Mesenchymal stem cell (in vitro differentiated cells and primary cell): ENCODE data around the gene MYLK3.
A peak's percentile ranks its signal among the peaks of the same experiment; 100 is the strongest.

Experiments used
- DNase-seq: peaks from one replicate; pipeline ENCODE4 v3.0.0-alpha.2; 2013
- H2AFZ ChIP-seq: one replicate; pipeline ENCODE4 v1.6.1; 2013; ENCODE audit warnings: low read depth, mild to moderate bottlenecking, control low read depth, inconsistent platforms, low read length, moderate library complexity
- H2AK5ac ChIP-seq: 2 replicates; pipeline ENCODE4 v1.6.1; 2013; ENCODE audit warnings: low read length, moderate library complexity, mild to moderate bottlenecking, inconsistent platforms; ENCODE audit not compliant: severe bottlenecking
- H2BK120ac ChIP-seq: one replicate; pipeline ENCODE4 v1.6.1; 2013; ENCODE audit warnings: low read depth, mild to moderate bottlenecking, inconsistent platforms, low read length, moderate library complexity
- H2BK12ac ChIP-seq, 2 experiments: one replicate each; pipeline ENCODE4 v1.6.1; 2013; ENCODE audit warnings: inconsistent platforms in 2 of 2, low read length in 2 of 2, mild to moderate bottlenecking in 2 of 2, moderate library complexity in 2 of 2, control low read depth in 1 of 2
- H2BK15ac ChIP-seq: one replicate; pipeline ENCODE4 v1.6.1; 2013; ENCODE audit warnings: mild to moderate bottlenecking, low read depth, inconsistent platforms; ENCODE audit not compliant: poor library complexity, severe bottlenecking
- H2BK5ac ChIP-seq: 2 replicates; pipeline ENCODE4 v1.6.1; 2013; ENCODE audit warnings: low read depth, mild to moderate bottlenecking, low read length, control low read depth, inconsistent platforms; ENCODE audit not compliant: poor library complexity, severe bottlenecking
- H3K14ac ChIP-seq, 2 experiments: one replicate each; pipeline ENCODE4 v1.6.1; 2013; ENCODE audit warnings: inconsistent platforms in 2 of 2, low read length in 2 of 2, control low read depth in 1 of 2, mild to moderate bottlenecking in 1 of 2, moderate library complexity in 1 of 2
- H3K18ac ChIP-seq, 2 experiments: one replicate each; pipeline ENCODE4 v1.6.1; 2013; ENCODE audit warnings: inconsistent platforms in 2 of 2, low read length in 2 of 2, control low read depth in 1 of 2, low read depth in 1 of 2, mild to moderate bottlenecking in 1 of 2
- H3K23ac ChIP-seq, 2 experiments: one replicate each; pipeline ENCODE4 v1.6.1; 2013; ENCODE audit warnings: inconsistent platforms in 2 of 2, low read length in 2 of 2, mild to moderate bottlenecking in 2 of 2, moderate library complexity in 2 of 2, control low read depth in 1 of 2
- H3K27ac ChIP-seq: 2 replicates; pipeline ENCODE4 v1.5.1; 2013; ENCODE audit warnings: mild to moderate bottlenecking, moderate library complexity, low read length, control low read depth, inconsistent platforms; ENCODE audit not compliant: poor library complexity, severe bottlenecking
- H3K27me3 ChIP-seq, 2 experiments: 2 replicates each; pipeline versions ENCODE4 v1.6.1 to v1.7.0; 2013; ENCODE audit warnings: low read length in 2 of 2, mild to moderate bottlenecking in 2 of 2, moderate library complexity in 2 of 2, control low read depth in 1 of 2, inconsistent platforms in 1 of 2; ENCODE audit not compliant: control insufficient read depth in 1 of 2, insufficient read depth in 1 of 2
- H3K36me3 ChIP-seq, 2 experiments: 2 replicates each; pipeline versions ENCODE4 v1.6.1 to v1.7.0; 2013; ENCODE audit warnings: low read length in 2 of 2, control low read depth in 1 of 2, inconsistent platforms in 1 of 2, low read depth in 1 of 2, mild to moderate bottlenecking in 1 of 2; ENCODE audit not compliant: insufficient read depth in 2 of 2, control insufficient read depth in 1 of 2
- H3K4ac ChIP-seq, 2 experiments: one replicate each; pipeline ENCODE4 v1.6.1; 2013; ENCODE audit warnings: inconsistent platforms in 2 of 2, low read length in 2 of 2, mild to moderate bottlenecking in 2 of 2, moderate library complexity in 2 of 2, control low read depth in 1 of 2, low read depth in 1 of 2
- H3K4me1 ChIP-seq: 2 replicates; pipeline ENCODE4 v1.6.1; 2013; ENCODE audit warnings: low read depth, low read length, control low read depth; ENCODE audit not compliant: control insufficient read depth, insufficient read depth
- H3K4me2 ChIP-seq: 2 replicates; pipeline ENCODE4 v1.6.1; 2013; ENCODE audit warnings: low read length, mild to moderate bottlenecking, inconsistent platforms; ENCODE audit not compliant: poor library complexity, severe bottlenecking
- H3K4me3 ChIP-seq, 2 experiments: 2 replicates each; pipeline versions ENCODE4 v1.5.1 to v1.7.0; 2013; ENCODE audit warnings: low read length in 2 of 2, mild to moderate bottlenecking in 2 of 2, control low read depth in 1 of 2, low read depth in 1 of 2; ENCODE audit not compliant: insufficient read depth in 1 of 2
- H3K79me1 ChIP-seq: replicated peaks from 2 replicates; pipeline ENCODE4 v1.6.1; 2013; ENCODE audit warnings: mild to moderate bottlenecking, control low read depth, low read length, inconsistent platforms; ENCODE audit not compliant: poor library complexity, severe bottlenecking
- H3K9ac ChIP-seq: 2 replicates; pipeline ENCODE4 v1.7.0; 2013; ENCODE audit warnings: mild to moderate bottlenecking, low read length, moderate library complexity
- H3K9me3 ChIP-seq: 2 replicates; pipeline ENCODE4 v1.7.0; 2013; ENCODE audit warnings: mild to moderate bottlenecking, low read length; ENCODE audit not compliant: control insufficient read depth
- H4K8ac ChIP-seq: one replicate; pipeline ENCODE4 v1.6.1; 2013; ENCODE audit warnings: inconsistent platforms, mild to moderate bottlenecking, low read length, moderate library complexity
- H4K91ac ChIP-seq: one replicate; pipeline ENCODE4 v1.6.1; 2013; ENCODE audit warnings: mild to moderate bottlenecking, low read length, inconsistent platforms
- whole genome bisulfite sequencing: methylation state at CpG from one replicate; pipeline ENCODE4 v1.1.7; 2013; ENCODE audit warnings: mixed read lengths; 5-methylcytosine and 5-hydroxymethylcytosine counted together

Gene MYLK3

GRCh38 chr16:46691726-46692125, 56.4 kb downstream of the MYLK3 start:
- H2BK15ac ChIP-seq = no peak overlapping the region
- DNase-seq = peak; percentile 78
- no peaks in the 10 kb centered on the region for H3K9me3 ChIP-seq
- 44% methylated on average over 1 of the region's 4 CpGs for WGBS
- H3K4ac ChIP-seq = no peak overlapping the region
- H2AK5ac ChIP-seq = no peak overlapping the region
- no peak overlapping the region for H3K23ac ChIP-seq
- peak overlapping the region in 1 of 2 experiments; percentile 85 for H3K4me3 ChIP-seq
- H2BK5ac ChIP-seq = no peak overlapping the region
- H3K14ac ChIP-seq = no peak overlapping the region
- H3K4me1 ChIP-seq = peaks cover 6% of the 10 kb centered on the region
- H3K4me2 ChIP-seq = peak overlapping the region; percentile 26
- H3K79me1 ChIP-seq = no peaks in the 10 kb centered on the region
- no peak overlapping the region for H2BK12ac ChIP-seq
- H3K36me3 ChIP-seq = peaks cover 0 to 12% of the 10 kb centered on the region in 2 experiments
- peak overlapping the region; percentile 98 for H3K9ac ChIP-seq
- H4K91ac ChIP-seq = no peak overlapping the region
- H2BK120ac ChIP-seq = no peak overlapping the region
- H4K8ac ChIP-seq = no peak overlapping the region
- no peak overlapping the region for H2AFZ ChIP-seq
- no peaks in the 10 kb centered on the region for H3K27me3 ChIP-seq
- H3K18ac ChIP-seq = no peak overlapping the region
- H3K27ac ChIP-seq = no peak overlapping the region

- Histone ChIP-seq H2AFZ (peak overlapping the region; percentile 46), H2BK12ac (no peak overlapping the region), H3K4me1 (peaks cover 6% of the 10 kb centered on the region), H3K18ac (peak overlapping the region in 1 of 2 experiments; percentile 68), H4K8ac (peak overlapping the region; percentile 5), H3K36me3 (peaks cover 0 to 5% of the 10 kb centered on the region in 2 experiments), H2BK120ac (peak overlapping the region; percentile 13), H2AK5ac (no peak overlapping the region), H3K23ac (no peak overlapping the region), H4K91ac (no peak overlapping the region), H2BK5ac (no peak overlapping the region), H3K9me3 (no peaks in the 10 kb centered on the region), H3K27ac (peak overlapping the region; percentile 17), H3K14ac (no peak overlapping the region), H3K4ac (no peak overlapping the region), H3K4me3 (peak overlapping the region; percentile 85), H3K4me2 (peak overlapping the region; percentile 76), H3K79me1 (no peaks in the 10 kb centered on the region), H2BK15ac (no peak overlapping the region), H3K9ac (peak overlapping the region; percentile 98), H3K27me3 (no peaks in the 10 kb centered on the region)
- peak; percentile 82 for DNase-seq
- WGBS = 8% methylated on average over 20 of the region's 21 CpGs
Measured at GRCh38 chr16:46690281-46691178, 57.6 kb downstream of the MYLK3 start.

GRCh38 chr16:46689365-46690280, 58.5 kb downstream of the MYLK3 start, which contains the start of gene ORC6:
Gene ORC6, plus strand, starts transcription at chr16:46689659. Its CDS starts 47 bp downstream, at chr16:46689706.
- H4K91ac ChIP-seq = peak within 1 kb of the TSS; percentile 99
- H3K4me3 ChIP-seq = peak within 1 kb of the TSS; percentile 85
- peak within 1 kb of the TSS; percentile 93 for H3K27ac ChIP-seq
- H2BK5ac ChIP-seq = peak within 1 kb of the TSS; percentile 85
- peak within 1 kb of the TSS; percentile 76 for H3K4me2 ChIP-seq
- peak within 1 kb of the TSS in 1 of 2 experiments; percentile 51 for H2BK12ac ChIP-seq
- H2AK5ac ChIP-seq = no peak within 1 kb of the TSS
- H2AFZ ChIP-seq = peak within 1 kb of the TSS; percentile 86
- peaks cover 6% of the 10 kb centered on the region for H3K4me1 ChIP-seq
- peak within 1 kb of the TSS; percentile 85 to 91 for H3K4ac ChIP-seq
- H3K79me1 ChIP-seq = no peaks in the 10 kb centered on the region
- H3K9me3 ChIP-seq = no peaks in the 10 kb centered on the region
- H3K23ac ChIP-seq = no peak within 1 kb of the TSS
- H3K14ac ChIP-seq = peak within 1 kb of the TSS in 1 of 2 experiments; percentile 84
- H3K18ac ChIP-seq = peak within 1 kb of the TSS; percentile 92 to 99
- peak within 1 kb of the TSS; percentile 66 for H2BK120ac ChIP-seq
- no peaks in the 10 kb centered on the region for H3K27me3 ChIP-seq
- H2BK15ac ChIP-seq = no peak within 1 kb of the TSS
- peaks cover 0 to 3% of the 10 kb centered on the region in 2 experiments for H3K36me3 ChIP-seq
- WGBS = under 1% methylated on average over 79 of the region's 79 CpGs
- peak within 1 kb of the TSS; percentile 100 for H4K8ac ChIP-seq
- DNase-seq = peak; percentile 97
- H3K9ac ChIP-seq = peak within 1 kb of the TSS; percentile 98
